ENCODE data around the gene SETBP1.
"Not testable (repeated sequence)": the region's sequence is repeated elsewhere in the genome, so short reads cannot be mapped to it uniquely, and the experiment has no call there.

SETBP1 gene

GRCh38 chr18:44791520-44791919, 110.8 kb downstream of the SETBP1 start:
- no peak for DNase-seq (ENCODE audit: low read depth in 3 of 3)

- DNase-seq (ENCODE audit: low read depth in 3 of 3), result no peak
Measured at GRCh38 chr18:44792456-44793061, 111.9 kb downstream of the SETBP1 start.

- no peak for DNase-seq (ENCODE audit: low read depth in 3 of 3)
Measured at GRCh38 chr18:44793194-44793593, 112.5 kb downstream of the SETBP1 start.

- DNase-seq (ENCODE audit: low read depth in 3 of 3), result no peak
Measured at GRCh38 chr18:44793685-44794084, 113.0 kb downstream of the SETBP1 start.

GRCh38 chr18:44795241-44795640, 114.6 kb downstream of the SETBP1 start:
- DNase-seq (ENCODE audit: low read depth in 3 of 3), result no peak

GRCh38 chr18:44796429-44797428, 116.0 kb downstream of the SETBP1 start:
- DNase-seq (ENCODE audit: low read depth in 3 of 3), result no peak

- no peak for DNase-seq (ENCODE audit: low read depth in 3 of 3)
Measured at GRCh38 chr18:44798433-44799048, 117.9 kb downstream of the SETBP1 start.

GRCh38 chr18:44799382-44799906, 118.8 kb downstream of the SETBP1 start:
- DNase-seq (ENCODE audit: low read depth in 3 of 3), result no peak

- DNase-seq (ENCODE audit: low read depth in 3 of 3), result no peak
Measured at GRCh38 chr18:44799907-44800421, 119.3 kb downstream of the SETBP1 start.

- not testable (repeated sequence) for DNase-seq (ENCODE audit: low read depth in 3 of 3)
Measured at GRCh38 chr18:44800766-44801165, 120.1 kb downstream of the SETBP1 start.

GRCh38 chr18:44801781-44802180, 121.1 kb downstream of the SETBP1 start:
- no peak for DNase-seq (ENCODE audit: low read depth in 3 of 3)

GRCh38 chr18:44802508-44802907, 121.8 kb downstream of the SETBP1 start:
- DNase-seq (ENCODE audit: low read depth in 3 of 3), result no peak

GRCh38 chr18:44803019-44803650, 122.4 kb downstream of the SETBP1 start:
- no peak for DNase-seq (ENCODE audit: low read depth in 3 of 3)

- DNase-seq (ENCODE audit: low read depth in 3 of 3), result no peak
Measured at GRCh38 chr18:44804033-44804432, 123.3 kb downstream of the SETBP1 start.

GRCh38 chr18:44805176-44805575, 124.5 kb downstream of the SETBP1 start:
- DNase-seq (ENCODE audit: low read depth in 3 of 3), result no peak

- no peak for DNase-seq (ENCODE audit: low read depth in 3 of 3)
Measured at GRCh38 chr18:44805643-44806042, 125.0 kb downstream of the SETBP1 start.

- no peak for DNase-seq (ENCODE audit: low read depth in 3 of 3)
Measured at GRCh38 chr18:44807766-44808165, 127.1 kb downstream of the SETBP1 start.

GRCh38 chr18:44811572-44812125, 131.0 kb downstream of the SETBP1 start:
- no peak for DNase-seq (ENCODE audit: low read depth in 3 of 3)

- DNase-seq (ENCODE audit: low read depth in 3 of 3), result no peak
Measured at GRCh38 chr18:44812426-44812825, 131.7 kb downstream of the SETBP1 start.

- no peak for DNase-seq (ENCODE audit: low read depth in 3 of 3)
Measured at GRCh38 chr18:44813586-44813985, 132.9 kb downstream of the SETBP1 start.

- DNase-seq (ENCODE audit: low read depth in 3 of 3), result no peak
Measured at GRCh38 chr18:44815108-44815507, 134.4 kb downstream of the SETBP1 start.
